Chondrocyte (in vitro differentiated cells): ENCODE data around the gene NDEL1. TPM values are rescaled to one million over a fixed set of nuclear protein-coding genes. Genes with fewer than 3 reads are reported as not detected.
A peak's percentile ranks its signal among the peaks of the same experiment; 100 is the strongest.

Experiments used
- DNase-seq: peaks from one replicate; pipeline ENCODE4 v3.0.0; 2021; ENCODE audit warnings: mixed read lengths, low spot score
- H3K27ac Mint-ChIP-seq: one replicate; pipeline ENCODE4 v1.8.0; 2021; ENCODE audit warnings: mild to moderate bottlenecking, moderate library complexity, mixed read lengths; ENCODE audit not compliant: unreplicated experiment
- H3K27me3 Mint-ChIP-seq: 2 replicates; pipeline ENCODE4 v1.8.0; 2021; ENCODE audit warnings: low read depth, mixed read lengths
- H3K36me3 Mint-ChIP-seq: 2 replicates; pipeline ENCODE4 v1.8.0; 2021; ENCODE audit warnings: low read depth, mixed read lengths
- H3K4me1 Mint-ChIP-seq: 2 replicates; pipeline ENCODE4 v1.8.0; 2021; ENCODE audit warnings: low read depth, mild to moderate bottlenecking, mixed read lengths
- H3K4me3 Mint-ChIP-seq: one replicate; pipeline ENCODE4 v1.8.0; 2021; ENCODE audit warnings: mild to moderate bottlenecking, moderate library complexity, mixed read lengths; ENCODE audit not compliant: unreplicated experiment
- H3K9me3 Mint-ChIP-seq: 2 replicates; pipeline ENCODE4 v1.8.0; 2021; ENCODE audit warnings: low read depth, mixed read lengths
- CTCF ChIP-seq: fragments of 200-600 bp; sonication (generic); IDR thresholded peaks from 2 replicates; pipeline ENCODE4 v1.5.0; 2021; ENCODE audit warnings: antibody characterized with exemption, mild to moderate bottlenecking, moderate library complexity
- total RNA-seq: library from RNA; stranded (reverse); gene quantifications from 3 replicates; pipeline ENCODE4 v1.2.1, GENCODE V29; 2021

Gene NDEL1
- total RNA-seq, 1 donor from 2014 or later = 112 TPM

GRCh38 chr17:8462564-8462963 is 26.9 kb downstream of the NDEL1 start:
- no peak for TF ChIP-seq CTCF
- no peak for DNase-seq
- Mint-ChIP-seq H3K9me3 (no peaks in the 10 kb centered on the region), H3K4me1 (peaks cover 56% of the 10 kb centered on the region), H3K27ac (peak overlapping the region; percentile 68), H3K27me3 (no peaks in the 10 kb centered on the region), H3K36me3 (peaks cover 29% of the 10 kb centered on the region), H3K4me3 (no peak overlapping the region)

- Mint-ChIP-seq H3K4me3 (no peak overlapping the region), H3K27me3 (no peaks in the 10 kb centered on the region), H3K36me3 (peaks cover 32% of the 10 kb centered on the region), H3K27ac (peak overlapping the region; percentile 68), H3K4me1 (peaks cover 56% of the 10 kb centered on the region), H3K9me3 (no peaks in the 10 kb centered on the region)
- TF ChIP-seq CTCF = no peak
- DNase-seq = no peak
Observed at GRCh38 chr17:8463099-8463498, 27.4 kb downstream of the NDEL1 start.

- H3K4me1 Mint-ChIP-seq = peaks cover 53% of the 10 kb centered on the region
- no peak for DNase-seq
- H3K27ac Mint-ChIP-seq = peak overlapping the region; percentile 75
- no peak for TF ChIP-seq CTCF
- H3K9me3 Mint-ChIP-seq = no peaks in the 10 kb centered on the region
- H3K4me3 Mint-ChIP-seq = no peak overlapping the region
- H3K36me3 Mint-ChIP-seq = peaks cover 26% of the 10 kb centered on the region
- no peaks in the 10 kb centered on the region for H3K27me3 Mint-ChIP-seq
Observed at GRCh38 chr17:8464941-8465340, 29.3 kb downstream of the NDEL1 start.

- no peaks in the 10 kb centered on the region for H3K9me3 Mint-ChIP-seq
- peaks cover 24% of the 10 kb centered on the region for H3K36me3 Mint-ChIP-seq
- no peak for DNase-seq
- H3K4me1 Mint-ChIP-seq = peaks cover 53% of the 10 kb centered on the region
- no peaks in the 10 kb centered on the region for H3K27me3 Mint-ChIP-seq
- peak overlapping the region; percentile 75 for H3K27ac Mint-ChIP-seq
- no peak for TF ChIP-seq CTCF
- H3K4me3 Mint-ChIP-seq = no peak overlapping the region
Observed at GRCh38 chr17:8465356-8465755, 29.7 kb downstream of the NDEL1 start.

GRCh38 chr17:8465759-8466158 is 30.1 kb downstream of the NDEL1 start:
- peaks cover 53% of the 10 kb centered on the region for H3K4me1 Mint-ChIP-seq
- no peak overlapping the region for H3K4me3 Mint-ChIP-seq
- peaks cover 24% of the 10 kb centered on the region for H3K36me3 Mint-ChIP-seq
- H3K27ac Mint-ChIP-seq = peak overlapping the region; percentile 24
- TF ChIP-seq CTCF = no peak
- no peaks in the 10 kb centered on the region for H3K27me3 Mint-ChIP-seq
- DNase-seq = no peak
- no peaks in the 10 kb centered on the region for H3K9me3 Mint-ChIP-seq
